Endodermal cell (in vitro differentiated cells): ENCODE measurements around the gene EXOC7. TPM values are rescaled to one million over a fixed set of nuclear protein-coding genes. Genes with fewer than 3 reads are reported as not detected.

Experiments
- DNase-seq: peaks from one replicate; pipeline ENCODE4 v3.0.0-alpha.2; 2017
- H3K27ac ChIP-seq: 2 replicates; pipeline ENCODE4 v1.5.1; 2013; ENCODE audit warnings: mild to moderate bottlenecking, low read depth, low read length, moderate library complexity
- H3K27me3 ChIP-seq: 2 replicates; pipeline ENCODE4 v1.6.1; 2013; ENCODE audit warnings: mild to moderate bottlenecking, low read length, moderate library complexity; ENCODE audit not compliant: insufficient read depth, control insufficient read depth, poor library complexity, severe bottlenecking
- H3K36me3 ChIP-seq: 2 replicates; pipeline ENCODE4 v1.7.0; 2013; ENCODE audit warnings: mild to moderate bottlenecking, low read length, moderate library complexity; ENCODE audit not compliant: control insufficient read depth, insufficient read depth
- H3K4me1 ChIP-seq: one replicate; pipeline ENCODE4 v1.7.0; 2013; ENCODE audit warnings: low read length; ENCODE audit not compliant: control insufficient read depth, insufficient read depth
- H3K4me3 ChIP-seq: 2 replicates; pipeline ENCODE4 v1.5.1; 2013; ENCODE audit warnings: mild to moderate bottlenecking, low read length, moderate library complexity
- H3K9ac ChIP-seq: 2 replicates; pipeline ENCODE4 v1.6.1; 2013; ENCODE audit warnings: mild to moderate bottlenecking, low read length, moderate library complexity; ENCODE audit not compliant: poor library complexity, severe bottlenecking; ENCODE audit errors: extremely low read depth
- H3K9me3 ChIP-seq: 2 replicates; pipeline ENCODE4 v1.6.1; 2013; ENCODE audit warnings: mild to moderate bottlenecking, low read length, moderate library complexity; ENCODE audit not compliant: control insufficient read depth
- H3K27ac Mint-ChIP-seq: 2 replicates; pipeline ENCODE4 v1.8.0; 2020; ENCODE audit warnings: mixed read lengths
- H3K27me3 Mint-ChIP-seq: 2 replicates; pipeline ENCODE4 v1.8.0; 2021; ENCODE audit warnings: mild to moderate bottlenecking, mixed read lengths; ENCODE audit not compliant: insufficient read depth
- H3K36me3 Mint-ChIP-seq: 2 replicates; pipeline ENCODE4 v1.8.0; 2020; ENCODE audit warnings: low read depth, mixed read lengths
- H3K4me1 Mint-ChIP-seq: 2 replicates; pipeline ENCODE4 v1.8.0; 2020; ENCODE audit warnings: mixed read lengths
- H3K4me3 Mint-ChIP-seq: 2 replicates; pipeline ENCODE4 v1.8.0; 2020; ENCODE audit warnings: mild to moderate bottlenecking, moderate library complexity, mixed read lengths
- H3K9me3 Mint-ChIP-seq: 2 replicates; pipeline ENCODE4 v1.8.0; 2020; ENCODE audit warnings: mild to moderate bottlenecking, mixed read lengths
- CTCF ChIP-seq: fragments of 200-600 bp; sonication (generic); conservative IDR thresholded peaks from 2 replicates; pipeline ENCODE4 v1.5.0; 2021; ENCODE audit warnings: antibody characterized with exemption, mild to moderate bottlenecking
- WGBS, 2 experiments: methylation state at CpG; one replicate each; pipeline versions ENCODE4 v1.1.5 to v1.1.7; 2013; ENCODE audit warnings: missing lambda C conversion rate in 2 of 2, mixed read lengths in 1 of 2; ENCODE audit not compliant: insufficient coverage in 1 of 2, insufficient read length in 1 of 2; 5-methylcytosine and 5-hydroxymethylcytosine counted together
- long read RNA-seq, 4 experiments: library from polyadenylated mRNA in 2 of 4; library from RNA in 1 of 4; library from capped mRNA in 1 of 4; stranded (forward) in 3 of 4; unstranded in 1 of 4; transcript quantifications; one replicate each; pipeline ENCODE4 v2.0.0, GENCODE V29; 2020 to 2021; ENCODE audit warnings: inconsistent platforms in 1 of 4
- polyA plus RNA-seq, 2 experiments: library from polyadenylated mRNA; stranded (reverse); fragments of 50-300 nt; gene quantifications; one replicate each; pipeline ENCODE4 v1.2.3, GENCODE V29; 2013
- total RNA-seq, 2 donors: library from RNA; stranded (reverse); fragmentation: NEBNext Ultra II Directional in 1 of 2; extraction: Animal tissue kit (Norgen Biotek cat#: 25700) in 1 of 2; gene quantifications; 2 replicates in 1 of 2; 3 replicates in 1 of 2; pipeline ENCODE4 v1.2.1, GENCODE V29; 2021

Gene EXOC7, protein sequence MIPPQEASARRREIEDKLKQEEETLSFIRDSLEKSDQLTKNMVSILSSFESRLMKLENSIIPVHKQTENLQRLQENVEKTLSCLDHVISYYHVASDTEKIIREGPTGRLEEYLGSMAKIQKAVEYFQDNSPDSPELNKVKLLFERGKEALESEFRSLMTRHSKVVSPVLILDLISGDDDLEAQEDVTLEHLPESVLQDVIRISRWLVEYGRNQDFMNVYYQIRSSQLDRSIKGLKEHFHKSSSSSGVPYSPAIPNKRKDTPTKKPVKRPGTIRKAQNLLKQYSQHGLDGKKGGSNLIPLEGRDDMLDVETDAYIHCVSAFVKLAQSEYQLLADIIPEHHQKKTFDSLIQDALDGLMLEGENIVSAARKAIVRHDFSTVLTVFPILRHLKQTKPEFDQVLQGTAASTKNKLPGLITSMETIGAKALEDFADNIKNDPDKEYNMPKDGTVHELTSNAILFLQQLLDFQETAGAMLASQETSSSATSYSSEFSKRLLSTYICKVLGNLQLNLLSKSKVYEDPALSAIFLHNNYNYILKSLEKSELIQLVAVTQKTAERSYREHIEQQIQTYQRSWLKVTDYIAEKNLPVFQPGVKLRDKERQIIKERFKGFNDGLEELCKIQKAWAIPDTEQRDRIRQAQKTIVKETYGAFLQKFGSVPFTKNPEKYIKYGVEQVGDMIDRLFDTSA
- 100 to 1,000 TPM; 159 to 187 TPM for total RNA-seq
- polyA plus RNA-seq (2013, experiment 1 of 2) = 83.1 TPM
- 82.3 TPM for polyA plus RNA-seq (2013, experiment 2 of 2)
- long read RNA-seq, experiment 1, full-length matches to known transcripts = 6 of 45 reads
- long read RNA-seq, experiment 1, partial matches to known transcripts = 6 of 45 reads
- long read RNA-seq, experiment 1, other reads (novel, unspliced or antisense) = 33 of 45 reads
- long read RNA-seq, experiment 2, full-length matches to known transcripts = 311 of 398 reads
- long read RNA-seq, experiment 2, partial matches to known transcripts = 29 of 398 reads
- long read RNA-seq, experiment 2, other reads (novel, unspliced or antisense) = 58 of 398 reads
- long read RNA-seq, experiment 3, full-length matches to known transcripts = 607 of 760 reads
- long read RNA-seq, experiment 3, partial matches to known transcripts = 32 of 760 reads
- long read RNA-seq, experiment 3, other reads (novel, unspliced or antisense) = 121 of 760 reads
- long read RNA-seq, experiment 4, full-length matches to known transcripts = 28 of 33 reads
- long read RNA-seq, experiment 4, partial matches to known transcripts = 0 of 33 reads
- long read RNA-seq, experiment 4, other reads (novel, unspliced or antisense) = 5 of 33 reads

DNA sequence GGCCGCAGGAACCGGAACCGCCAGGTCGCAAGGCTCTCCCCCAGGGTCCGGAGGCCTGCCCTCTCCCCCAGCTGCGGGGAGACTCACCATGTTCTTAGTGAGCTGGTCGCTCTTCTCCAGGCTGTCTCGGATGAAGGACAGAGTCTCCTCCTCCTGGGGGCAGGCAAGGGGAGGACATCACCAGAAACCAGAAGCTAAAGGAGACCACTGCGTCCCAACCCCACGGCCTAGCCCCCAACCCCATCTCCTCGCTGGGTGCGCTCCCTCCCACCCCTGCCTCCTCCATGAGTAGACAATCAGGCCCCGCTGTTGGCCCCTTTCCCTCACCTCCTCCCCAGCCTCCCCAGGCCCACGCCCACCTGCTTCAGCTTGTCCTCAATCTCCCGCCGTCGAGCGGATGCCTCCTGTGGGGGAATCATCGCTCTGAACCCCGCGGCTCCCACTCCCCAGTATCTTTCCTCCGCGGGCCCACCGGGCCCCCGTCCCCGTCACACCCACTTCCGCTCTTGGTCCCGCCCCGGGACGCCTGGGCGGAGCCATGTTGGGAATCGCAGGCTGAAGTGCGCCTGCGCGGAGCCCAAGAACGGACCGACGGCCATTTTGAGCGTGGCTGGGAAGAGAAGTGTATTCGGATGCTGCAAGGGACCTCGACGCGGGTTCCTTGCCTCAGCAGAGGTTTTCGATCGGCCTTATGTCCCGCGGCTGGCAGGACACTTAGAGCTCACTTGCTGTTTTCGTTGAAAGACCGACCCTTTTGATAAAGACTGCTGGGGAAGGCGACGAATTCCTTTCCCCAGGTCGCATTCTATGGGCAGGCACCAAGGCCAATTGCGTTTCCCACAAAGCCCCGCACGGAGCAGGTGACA is at the start of gene EXOC7:
Gene EXOC7 (minus strand): TSS at position 514 of the 866 bp plus-strand sequence. CDS start 95 bp downstream, at position 419.
- TF ChIP-seq CTCF = peak; percentile 42
- peaks cover 3% of the 10 kb centered on the region for H3K9me3 Mint-ChIP-seq
- H3K4me3 Mint-ChIP-seq = peak within 1 kb of the TSS; percentile 97
- Histone ChIP-seq H3K9ac (peak within 1 kb of the TSS; percentile 65), H3K36me3 (peaks cover 36% of the 10 kb centered on the region), H3K9me3 (no peaks in the 10 kb centered on the region), H3K4me1 (peaks cover 6% of the 10 kb centered on the region), H3K4me3 (peak within 1 kb of the TSS; percentile 93), H3K27me3 (no peaks in the 10 kb centered on the region), H3K27ac (peak within 1 kb of the TSS; percentile 13)
- H3K36me3 Mint-ChIP-seq = peaks cover 30% of the 10 kb centered on the region
- DNase-seq = peak; percentile 99
- WGBS, 2 experiments = 7 to 10% methylated on average over 45 to 55 of the region's 55 CpGs
- no peaks in the 10 kb centered on the region for H3K27me3 Mint-ChIP-seq
- peak within 1 kb of the TSS; percentile 98 for H3K27ac Mint-ChIP-seq
- H3K4me1 Mint-ChIP-seq = peaks cover 15% of the 10 kb centered on the region

- no peaks in the 10 kb centered on the region for H3K27me3 ChIP-seq
- no peak overlapping the region for H3K27ac ChIP-seq
- H3K9me3 Mint-ChIP-seq = no peaks in the 10 kb centered on the region
- TF ChIP-seq CTCF = no peak
- 90 to 95% methylated on average over 9 of the region's 9 CpGs for WGBS, 2 experiments
- H3K9me3 ChIP-seq = no peaks in the 10 kb centered on the region
- no peak overlapping the region for H3K9ac ChIP-seq
- DNase-seq = peak; percentile 61
- peaks cover 19% of the 10 kb centered on the region for H3K4me1 Mint-ChIP-seq
- no peak overlapping the region for H3K27ac Mint-ChIP-seq
- H3K4me3 ChIP-seq = no peak overlapping the region
- no peaks in the 10 kb centered on the region for H3K36me3 Mint-ChIP-seq
- H3K4me3 Mint-ChIP-seq = no peak overlapping the region
- no peaks in the 10 kb centered on the region for H3K4me1 ChIP-seq
- no peaks in the 10 kb centered on the region for H3K27me3 Mint-ChIP-seq
- no peaks in the 10 kb centered on the region for H3K36me3 ChIP-seq
Observed at GRCh38 chr17:76153202-76153601, 49.6 kb upstream of the EXOC7 start.
